Right lobe of liver (tissue), 6 donors: ENCODE measurements around the gene RPTOR. TPM values are rescaled to one million over a fixed set of nuclear protein-coding genes. Genes with fewer than 3 reads are reported as not detected.

Experiments
- ATAC-seq, 4 donors: fragments of 200-7000 bp; cut with Tn5 transposase; one replicate each; pipeline ENCODE4 v1.9.1; 2020; ENCODE audit warnings: mild to moderate bottlenecking in 4 of 4, moderate library complexity in 4 of 4
- DNase-seq, 3 donors: peaks; one replicate each; pipeline ENCODE4 v3.0.0-alpha.2; 2020
- H3K27ac ChIP-seq, 3 donors: fragments of 200-600 bp; one replicate each; pipeline ENCODE4 v1.8.0; 2022
- H3K27me3 ChIP-seq, 2 donors: fragments of 200-600 bp; one replicate each; pipeline ENCODE4 v1.8.0; 2022
- H3K36me3 ChIP-seq, 4 donors: fragments of 200-600 bp; sonication (generic) in 1 of 4; one replicate each; pipeline versions ENCODE4 v1.5.1 to v1.8.0; 2017 to 2022; ENCODE audit warnings: control low read depth in 1 of 4
- H3K4me1 ChIP-seq, 4 donors: fragments of 200-600 bp; sonication (generic) in 1 of 4; one replicate each; pipeline versions ENCODE4 v1.5.1 to v1.8.0; 2017 to 2022; ENCODE audit warnings: control low read depth in 1 of 4
- H3K4me3 ChIP-seq, 3 donors: fragments of 200-600 bp; one replicate each; pipeline ENCODE4 v1.8.0; 2022
- H3K9me3 ChIP-seq, 4 donors: fragments of 200-600 bp; sonication (generic) in 1 of 4; one replicate each; pipeline versions ENCODE4 v1.5.1 to v1.8.0; 2017 to 2022; ENCODE audit warnings: control low read depth in 1 of 4
- CTCF ChIP-seq, 4 donors: fragments of 200-600 bp in 3 of 4; fragments of 450-650 bp in 1 of 4; IDR thresholded peaks; one replicate each; pipeline versions ENCODE4 v1.5.1 to v1.8.0; 2016 to 2022; ENCODE audit warnings: antibody characterized with exemption in 4 of 4, mild to moderate bottlenecking in 2 of 4
- POLR2A ChIP-seq: fragments of 450-650 bp; IDR thresholded peaks from one replicate; pipeline ENCODE4 v1.6.1; 2017; ENCODE audit warnings: antibody characterized with exemption, mild to moderate bottlenecking
- WGBS: methylation state at CpG from one replicate; pipeline ENCODE4 v1.1.6; 2018; ENCODE audit warnings: low coverage, low lambda C conversion rate; ENCODE audit not compliant: insufficient coverage; ENCODE audit errors: missing lambda C conversion rate; 5-methylcytosine and 5-hydroxymethylcytosine counted together
- intact Hi-C, 2 donors: fragments of 100-400 bp; cut with DNase I; formaldehyde crosslinking; loops; one replicate each; pipeline versions ENCODE4 v1.11.2 to v1.14.1; 2022
- total RNA-seq, 6 experiments: library from RNA; depleted of rRNA in 2 of 6; stranded (reverse); fragments of >200 nt in 2 of 6; fragmentation: NEBNext Ultra II Directional in 3 of 6; extraction: Animal tissue kit (Norgen Biotek cat#: 25700) in 3 of 6; gene quantifications; one replicate each; pipeline versions ENCODE4 v1.1.0 to v1.2.4, GENCODE V29; 2016 to 2023
- donor health status: DM: no; HTN: yes; CAD: no.
- donor health status: DM: no; HTN: no; CAD: no.
- donor health status: DM: no; HTN: no; CAD: no.
- donor health status: DM: no; HTN: yes; CAD: no.
- donor health status: DM: no; HTN: yes; CAD: no.

Gene RPTOR
- total RNA-seq, 6 experiments from 2014 or later: 13.1 to 24.0 (median 15.5) TPM

DNA sequence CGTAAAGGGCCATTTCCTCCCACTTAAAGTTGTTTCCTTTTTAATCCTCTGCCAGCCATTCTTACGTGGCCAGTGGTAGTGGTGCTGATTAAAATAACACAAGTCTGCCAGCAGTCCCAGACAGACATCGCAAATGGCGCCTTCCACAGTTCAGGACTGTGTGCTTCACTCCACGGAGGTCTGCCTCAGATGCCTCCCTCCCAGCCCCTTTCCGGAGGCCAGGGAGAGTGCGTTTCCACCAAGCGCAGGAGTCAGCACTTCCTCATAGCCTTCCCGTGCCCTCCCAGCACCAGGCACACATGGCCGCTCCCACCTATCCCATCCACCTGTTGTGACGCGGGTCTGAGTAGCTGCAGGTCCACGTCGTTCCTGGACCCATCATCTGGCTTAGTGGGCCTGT, 205.6 kb downstream of the RPTOR start:
- Histone ChIP-seq H3K4me1 (no peaks in the 10 kb centered on the region), H3K9me3 (no peaks in the 10 kb centered on the region), H3K27me3 (no peaks in the 10 kb centered on the region), H3K36me3 (no peaks in the 10 kb centered on the region), H3K4me3 (no peak overlapping the region), H3K27ac (no peak overlapping the region)
- TF ChIP-seq POLR2A (no peak), CTCF (IDR thresholded peaks at IDR 0.05) (no peak)
- peak; percentile 28 to 64 (median 51) for ATAC-seq
- WGBS: 64% methylated on average over 10 of the region's 14 CpGs
- intact Hi-C loops: no loop called here
- DNase-seq: no peak

DNA sequence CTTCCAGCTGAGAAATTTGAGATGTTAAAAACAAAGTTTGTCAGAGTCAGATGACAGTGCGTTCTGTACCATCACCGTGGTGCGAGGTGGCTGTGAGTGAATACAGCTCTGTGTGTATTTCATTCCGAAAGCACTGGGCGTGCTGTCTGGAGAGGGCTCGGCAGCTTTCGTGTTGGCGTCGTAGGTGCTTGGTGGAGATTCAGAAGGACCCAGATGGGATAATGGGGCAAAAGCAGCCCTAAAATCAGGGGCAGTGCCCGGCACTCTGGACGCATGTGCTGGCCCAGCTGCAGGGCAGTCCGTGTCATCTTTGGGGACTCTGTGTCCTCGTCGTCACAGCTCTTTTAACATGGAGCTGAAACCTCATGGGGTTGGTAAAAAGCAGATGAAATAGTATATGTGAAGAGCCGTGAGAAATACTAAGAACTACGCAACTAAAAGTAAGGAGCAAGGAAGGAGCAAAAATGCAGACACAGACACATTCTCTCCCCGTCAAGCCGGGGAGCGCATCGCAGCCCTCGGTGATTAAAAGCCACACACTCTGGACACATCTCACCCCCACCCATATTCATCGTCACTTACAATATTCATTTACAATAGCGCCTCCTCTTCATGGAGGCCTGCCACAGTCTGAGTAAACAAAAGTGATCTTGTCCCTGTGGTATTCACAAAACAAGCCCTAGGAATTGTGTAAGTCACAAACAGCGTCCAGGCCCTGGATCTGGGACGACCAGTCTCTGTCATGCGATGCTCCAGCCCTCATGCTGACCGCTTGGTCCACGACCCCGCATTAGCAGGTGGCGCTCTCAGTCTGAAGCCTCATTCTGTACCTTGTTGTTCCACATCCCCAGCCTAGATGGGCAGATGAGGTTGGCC, 206.7 kb downstream of the RPTOR start:
- DNase-seq (no peak), ATAC-seq (peak in 3 of 4 donors; percentile 30 to 48 (median 35))
- no peaks in the 10 kb centered on the region for H3K27me3 ChIP-seq
- H3K4me1 ChIP-seq: no peaks in the 10 kb centered on the region
- H3K4me3 ChIP-seq: no peak overlapping the region
- TF ChIP-seq CTCF (IDR thresholded peaks at IDR 0.05) (no peak), POLR2A (no peak)
- intact Hi-C loops: no loop called here
- WGBS: 82% methylated on average over 21 of the region's 30 CpGs
- H3K27ac ChIP-seq: no peak overlapping the region
- H3K9me3 ChIP-seq: no peaks in the 10 kb centered on the region
- no peaks in the 10 kb centered on the region for H3K36me3 ChIP-seq

GRCh38 chr17:80751946-80752581, 207.4 kb downstream of the RPTOR start:
- ATAC-seq: no peak
- H3K27ac ChIP-seq: no peak overlapping the region
- intact Hi-C loops: no loop called here

GRCh38 chr17:80753685-80754345, 209.2 kb downstream of the RPTOR start:
- Histone ChIP-seq H3K4me1 (no peaks in the 10 kb centered on the region), H3K9me3 (no peaks in the 10 kb centered on the region), H3K4me3 (no peak overlapping the region), H3K27me3 (no peaks in the 10 kb centered on the region), H3K27ac (no peak overlapping the region), H3K36me3 (no peaks in the 10 kb centered on the region)
- ATAC-seq (no peak), DNase-seq (no peak)
- intact Hi-C loops: no loop called here
- TF ChIP-seq POLR2A: no peak
- TF ChIP-seq CTCF (IDR thresholded peaks at IDR 0.05): no peak
- WGBS: 78% methylated on average over 8 of the region's 17 CpGs

More at GRCh38 chr17:80751946-80752581, 207.4 kb downstream of the RPTOR start:
- H3K4me3 ChIP-seq: no peak overlapping the region
- H3K36me3 ChIP-seq: no peaks in the 10 kb centered on the region
- H3K27me3 ChIP-seq: no peaks in the 10 kb centered on the region
- no peak for TF ChIP-seq CTCF (IDR thresholded peaks at IDR 0.05)
- TF ChIP-seq POLR2A: no peak
- H3K4me1 ChIP-seq: no peaks in the 10 kb centered on the region
- no peak for DNase-seq
- 96% methylated on average over 4 of the region's 6 CpGs for WGBS
- H3K9me3 ChIP-seq: no peaks in the 10 kb centered on the region
